ENCODE data around the gene S100A12.

The S100A12 gene

DNA sequence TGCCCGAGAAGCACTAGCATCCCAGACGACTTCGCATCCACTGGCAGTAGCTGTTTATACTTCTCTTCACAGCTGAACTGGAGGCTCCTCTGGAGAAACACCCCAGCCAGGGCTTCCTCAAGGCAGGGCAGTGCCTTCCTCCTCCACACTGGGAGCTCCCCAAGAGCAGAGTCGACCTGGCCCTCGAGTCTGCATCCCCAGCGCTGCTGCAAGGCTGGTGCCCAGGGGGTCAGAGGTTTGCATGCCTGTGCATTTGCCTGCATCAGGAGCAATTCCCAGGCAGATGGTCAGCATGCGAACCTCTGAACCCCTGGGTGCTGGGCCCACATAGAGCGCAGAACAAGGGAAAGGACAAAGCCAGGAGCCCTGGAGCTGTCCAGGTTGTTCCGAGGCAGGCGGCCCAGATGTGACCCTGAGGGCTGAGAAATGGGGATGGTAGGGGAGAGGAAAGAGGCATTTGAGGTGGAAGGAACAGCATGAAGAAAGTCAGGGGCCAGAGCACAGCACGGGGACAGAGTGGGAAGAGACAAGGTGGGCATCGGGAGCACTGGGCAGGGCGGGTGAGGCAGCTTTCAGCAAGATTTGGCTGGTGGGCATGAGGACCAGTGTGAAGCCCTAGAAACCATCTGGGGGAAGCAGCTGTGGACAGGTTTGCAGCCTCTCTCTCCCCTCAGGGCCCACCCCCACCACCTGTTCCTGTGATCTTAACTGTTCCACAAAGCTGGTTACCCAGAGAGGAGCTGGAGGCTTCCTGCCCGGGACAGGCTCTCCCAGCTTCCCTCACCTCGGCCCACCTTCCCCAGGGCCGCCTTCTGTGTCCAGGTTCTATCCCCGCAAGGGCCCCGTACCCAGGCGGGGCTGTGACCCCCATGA lies 21.9 kb upstream of the S100A12 start:
- FAIRE-seq (no peak), DNase-seq (ENCODE audit: low spot score) (no peak)

DNA sequence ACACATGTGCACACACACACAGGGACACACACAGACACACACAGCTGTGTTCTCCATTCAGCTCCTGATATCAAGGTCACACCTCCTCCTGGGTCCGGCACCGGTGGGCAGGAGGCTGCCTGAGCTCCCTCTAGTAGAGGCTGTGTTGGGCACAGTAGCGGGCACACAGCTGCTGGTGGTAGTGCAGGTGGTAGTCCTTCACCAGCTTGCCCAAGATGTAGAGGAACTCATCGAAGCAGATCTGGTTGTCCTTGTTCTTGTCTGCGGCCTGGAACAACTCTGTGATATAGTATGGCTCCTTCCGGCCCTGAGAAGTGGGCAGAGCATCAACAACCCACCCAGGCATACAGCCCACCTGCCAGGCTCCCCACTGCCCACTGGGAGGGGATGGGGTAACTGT lies 21.0 kb upstream of the S100A12 start:
- FAIRE-seq (no peak), DNase-seq (ENCODE audit: low spot score) (no peak)

- DNase-seq (ENCODE audit: low spot score) (no peak), FAIRE-seq (no peak)
Observed at GRCh38 chr1:153395776-153396175, 20.4 kb upstream of the S100A12 start.

DNA sequence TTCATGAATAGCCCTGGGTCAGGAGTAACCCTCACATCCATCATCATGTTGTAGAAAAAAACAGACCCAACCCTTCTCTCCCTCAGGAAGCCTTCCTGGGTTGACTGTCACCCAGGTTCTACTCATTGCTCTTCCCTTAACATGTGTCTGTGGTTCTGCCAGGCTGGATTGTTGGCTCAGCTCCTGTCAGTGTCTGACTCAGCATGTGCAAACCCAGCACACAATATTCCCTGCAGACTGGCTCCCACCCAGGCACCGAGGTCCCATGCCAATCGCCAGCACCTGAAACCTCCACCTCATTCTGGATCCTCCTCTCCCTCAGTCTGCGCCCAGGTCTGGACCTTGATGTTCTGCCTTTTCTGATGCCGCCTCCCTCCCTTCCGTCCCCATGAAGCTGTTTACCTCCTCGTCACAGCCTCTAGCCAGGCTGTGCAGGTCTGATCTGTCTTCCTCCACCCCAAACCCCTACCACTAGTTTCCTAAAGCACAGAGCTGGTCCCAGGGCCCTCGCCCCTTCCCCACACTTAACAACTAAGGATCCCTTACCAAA lies 19.8 kb upstream of the S100A12 start:
- FAIRE-seq (no peak), DNase-seq (ENCODE audit: low spot score) (no peak)

GRCh38 chr1:153394391-153394790 lies 19.0 kb upstream of the S100A12 start:
- no peak for FAIRE-seq

DNA sequence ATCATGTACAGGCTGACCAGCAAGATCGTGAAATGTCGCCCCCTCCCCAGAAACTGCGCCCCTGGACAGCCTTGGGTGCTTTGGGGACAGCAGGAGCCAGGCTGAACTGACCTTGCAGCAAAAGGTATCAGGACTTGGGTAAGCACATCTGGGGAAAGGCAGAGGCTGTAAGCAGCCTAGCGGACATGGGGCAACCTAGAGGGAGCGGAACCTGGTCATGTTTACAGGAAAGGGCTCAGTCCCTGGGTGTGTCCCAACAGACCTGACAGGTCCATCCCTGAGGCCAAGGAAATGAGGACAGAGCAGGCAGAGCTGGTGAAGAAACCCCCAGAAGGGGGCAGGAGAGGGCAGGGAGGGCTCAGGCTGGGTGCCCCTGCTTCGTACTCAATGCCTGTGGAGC lies 18.5 kb upstream of the S100A12 start:
- DNase-seq (ENCODE audit: low spot score) (no peak), FAIRE-seq (peak; percentile 58)

More at GRCh38 chr1:153394391-153394790, 19.0 kb upstream of the S100A12 start:
- DNase-seq (ENCODE audit: low spot score) = no peak

GRCh38 chr1:153392822-153393221 lies 17.4 kb upstream of the S100A12 start:
- FAIRE-seq (no peak), DNase-seq (ENCODE audit: low spot score) (no peak)

- no peak for DNase-seq (ENCODE audit: low spot score)
- no peak for FAIRE-seq
Observed at GRCh38 chr1:153392258-153392657, 16.8 kb upstream of the S100A12 start.

GRCh38 chr1:153390938-153391710 lies 15.7 kb upstream of the S100A12 start, which contains the start of gene S100A8:
S100A8 (minus strand) TSS chr1:153391073; CDS start chr1:153390535, 538 bp downstream.
- DNase-seq (ENCODE audit: low spot score) (no peak), FAIRE-seq (peak; percentile 37)

- DNase-seq (ENCODE audit: low spot score) (no peak), FAIRE-seq (no peak)
Observed at GRCh38 chr1:153389973-153390879, 14.8 kb upstream of the S100A12 start.

- no peak for FAIRE-seq
- DNase-seq (ENCODE audit: low spot score) = no peak
Observed at GRCh38 chr1:153389401-153389800, 14.0 kb upstream of the S100A12 start.

DNA sequence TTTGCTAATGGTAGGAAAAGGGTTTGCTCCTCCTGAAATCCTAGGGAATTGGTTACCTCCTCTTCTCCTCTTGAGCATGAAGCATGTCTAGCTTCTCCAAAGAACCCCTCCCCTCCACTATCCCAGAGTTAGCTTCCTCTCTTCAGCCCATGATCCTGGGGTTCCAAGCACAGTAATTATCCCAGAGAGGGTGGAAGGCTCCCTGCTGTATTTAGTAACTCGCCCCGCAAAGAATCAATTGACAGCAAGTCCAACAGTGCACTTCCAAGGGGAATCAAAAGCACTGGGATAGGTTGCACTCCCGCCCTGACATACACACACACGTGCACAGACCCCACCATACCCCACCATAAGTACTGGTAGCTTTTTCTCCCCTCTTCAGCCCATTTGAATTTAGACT lies 12.4 kb upstream of the S100A12 start:
- FAIRE-seq (no peak), DNase-seq (ENCODE audit: low spot score) (no peak)

DNA sequence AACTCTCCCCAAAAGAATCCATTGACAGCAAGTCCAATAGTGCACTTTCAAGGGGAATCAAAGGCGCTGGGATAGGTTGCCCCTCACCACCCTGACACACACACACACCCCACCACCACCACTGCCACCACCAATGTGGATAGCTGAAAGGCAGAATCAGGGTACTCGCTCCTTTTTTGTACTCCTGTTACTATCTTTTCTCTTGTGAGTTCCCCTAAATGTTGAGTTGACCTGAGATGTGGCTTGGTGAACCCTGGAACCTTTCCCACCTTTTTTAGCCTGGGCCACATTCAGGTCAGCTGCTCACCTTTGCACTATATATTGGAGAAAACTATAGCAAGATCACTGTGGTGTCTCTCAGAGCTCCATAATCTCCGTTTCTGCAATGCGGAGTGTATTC lies 11.6 kb upstream of the S100A12 start:
- DNase-seq (ENCODE audit: low spot score) (no peak), FAIRE-seq (no peak)

DNA sequence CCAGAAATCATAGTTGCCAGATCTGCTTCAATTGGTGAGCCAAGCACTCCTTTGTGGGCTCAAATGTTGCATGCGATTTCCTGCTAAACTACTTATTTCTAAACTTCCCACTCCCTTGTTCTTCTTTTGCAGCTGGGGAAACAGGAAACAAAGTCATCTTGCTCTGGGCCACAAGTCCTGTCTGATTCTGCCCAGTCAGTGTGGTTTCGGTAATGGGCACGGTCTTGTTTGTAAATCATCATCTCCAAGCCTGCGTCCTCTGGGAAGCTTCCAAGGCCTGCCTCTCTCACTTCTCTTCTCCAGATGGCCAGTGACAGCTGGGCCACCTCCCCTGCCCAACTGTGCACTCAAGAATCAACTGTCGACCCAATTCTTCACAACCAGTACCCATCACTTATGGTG lies 11.1 kb upstream of the S100A12 start:
- no peak for DNase-seq (ENCODE audit: low spot score)
- no peak for FAIRE-seq

GRCh38 chr1:153384958-153385580 lies 9.6 kb upstream of the S100A12 start:
- DNase-seq (ENCODE audit: low spot score) (no peak), FAIRE-seq (no peak)

GRCh38 chr1:153380711-153381110 lies 5.3 kb upstream of the S100A12 start:
- no peak for FAIRE-seq
- no peak for DNase-seq (ENCODE audit: low spot score)

- FAIRE-seq (no peak), DNase-seq (ENCODE audit: low spot score) (no peak)
Observed at GRCh38 chr1:153379591-153379990, 4.2 kb upstream of the S100A12 start.

GRCh38 chr1:153374071-153374470 lies 1.4 kb downstream of the S100A12 start:
- DNase-seq (ENCODE audit: low spot score) (no peak), FAIRE-seq (no peak)

- DNase-seq (ENCODE audit: low spot score) (no peak), FAIRE-seq (no peak)
Observed at GRCh38 chr1:153372571-153372970, 2.9 kb downstream of the S100A12 start.

DNA sequence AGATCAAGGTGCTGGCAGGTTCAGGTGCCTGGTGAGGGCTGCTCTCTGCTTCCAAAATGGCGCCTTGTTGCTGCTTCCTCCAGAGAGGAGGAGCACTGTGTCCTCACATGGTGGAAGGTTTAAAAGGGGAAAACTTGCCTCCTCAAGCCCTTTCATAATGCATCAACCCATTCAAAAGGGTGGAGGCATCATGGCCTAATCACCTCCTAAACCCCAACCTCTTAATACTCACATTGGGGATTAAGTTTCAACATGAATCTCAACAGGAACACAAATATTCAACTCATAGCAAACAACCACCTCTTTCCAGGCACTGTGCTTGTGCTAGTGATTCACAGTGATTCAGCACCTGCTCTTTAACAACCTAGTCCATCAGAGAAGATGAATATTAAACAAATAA lies 4.2 kb downstream of the S100A12 start:
- no peak for DNase-seq (ENCODE audit: low spot score)
- no peak for FAIRE-seq

- no peak for FAIRE-seq
Observed at GRCh38 chr1:153370146-153370545, 5.3 kb downstream of the S100A12 start.

More at GRCh38 chr1:153370146-153370545, 5.3 kb downstream of the S100A12 start:
- DNase-seq (ENCODE audit: low spot score) = no peak
